ENCODE data around the gene TBC1D22A. TPM values are rescaled to one million over a fixed set of nuclear protein-coding genes. Genes with fewer than 3 reads are reported as not detected.

Gene TBC1D22A
- total and polyA plus RNA-seq, 11 donors, result 9.4 to 30.7 (median 18.6) TPM

DNA sequence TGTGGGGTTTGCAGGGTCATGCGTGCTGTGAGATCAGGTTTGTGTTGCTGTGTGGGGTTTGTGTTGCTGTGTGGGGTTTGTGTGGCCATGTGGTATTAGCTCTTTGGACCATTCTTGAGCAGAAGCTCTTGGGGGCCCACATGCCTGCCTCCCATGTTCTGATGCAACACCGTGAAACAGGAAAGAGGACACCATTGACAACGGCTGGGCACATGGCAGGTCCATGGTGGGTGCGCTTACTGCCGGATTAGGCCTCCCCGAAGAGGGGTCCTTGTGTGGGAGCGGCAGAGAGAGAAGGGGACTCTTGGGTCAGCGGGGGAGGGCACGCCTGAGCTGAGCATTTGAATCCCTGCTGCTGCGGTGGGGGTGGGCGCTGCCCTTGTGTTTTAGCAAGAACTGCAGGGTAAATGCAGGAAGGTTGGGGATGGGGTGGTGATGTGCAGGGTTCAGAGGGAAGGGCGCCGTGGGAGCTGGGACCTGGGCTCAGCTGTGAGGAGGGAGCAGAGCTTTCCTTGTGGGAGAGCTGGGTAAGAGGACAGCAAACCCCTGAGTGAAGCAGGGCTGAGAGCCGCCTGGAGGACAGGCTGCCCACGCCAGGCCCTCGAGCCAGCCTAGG, 361.5 kb downstream of the TBC1D22A start:
- Histone ChIP-seq H3K4me3 (no peak overlapping the region), H3K9me3 (no peaks in the 10 kb centered on the region), H3K4me1 (no peaks in the 10 kb centered on the region), H3K27me3 (no peaks in the 10 kb centered on the region), H3K36me3 (no peaks in the 10 kb centered on the region), H3K27ac (no peak overlapping the region)
- intact Hi-C loops (cut with DNase I), result no loop called here
- DNase-seq (peak in 1 of 5 donors; percentile 38), ATAC-seq (no peak)
- no peak for TF ChIP-seq CTCF (IDR thresholded peaks at IDR 0.05)
- no peak for TF ChIP-seq POLR2A (IDR thresholded peaks at IDR 0.05)
- WGBS, 4 donors, result 92 to 96% (median 96%) methylated on average over 16 of the region's 16 CpGs

DNA sequence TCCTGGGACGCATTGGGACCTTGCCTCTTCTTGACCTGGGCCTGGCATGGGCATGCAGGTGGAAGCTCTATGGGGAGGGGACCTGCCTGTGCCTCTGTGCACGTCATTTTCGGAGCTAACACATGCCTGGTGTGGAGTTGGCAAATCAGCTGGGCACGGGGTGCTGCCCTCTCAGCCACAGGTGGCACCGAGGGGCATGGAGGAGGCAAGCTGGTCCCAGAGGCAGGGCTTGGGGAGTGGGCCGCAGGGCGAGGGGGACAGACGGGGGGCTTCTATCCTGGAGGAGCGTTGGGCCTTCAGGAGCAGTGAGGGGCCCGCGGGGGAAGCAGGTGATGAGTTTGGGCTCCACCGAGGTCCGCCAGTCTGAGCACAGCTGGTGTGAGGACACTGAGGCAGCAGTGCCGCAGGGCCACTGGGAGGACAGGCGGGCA, 362.0 kb downstream of the TBC1D22A start:
- TF ChIP-seq POLR2A (IDR thresholded peaks at IDR 0.05) (no peak), CTCF (IDR thresholded peaks at IDR 0.05) (no peak)
- Histone ChIP-seq H3K27ac (no peak overlapping the region), H3K36me3 (no peaks in the 10 kb centered on the region), H3K4me1 (no peaks in the 10 kb centered on the region), H3K27me3 (no peaks in the 10 kb centered on the region), H3K9me3 (no peaks in the 10 kb centered on the region), H3K4me3 (no peak overlapping the region)
- DNase-seq (no peak), ATAC-seq (no peak)
- intact Hi-C loops (cut with DNase I), result no loop called here
- 93 to 97% (median 96%) methylated on average over 12 to 15 of the region's 15 CpGs for WGBS, 4 donors

GRCh38 chr22:47124961-47125360, 362.5 kb downstream of the TBC1D22A start:
- ATAC-seq (no peak), DNase-seq (peak in 1 of 5 donors; percentile 49)
- intact Hi-C loops (cut with DNase I), result no loop called here
- no peaks in the 10 kb centered on the region for H3K27me3 ChIP-seq
- no peaks in the 10 kb centered on the region for H3K4me1 ChIP-seq
- WGBS, 4 donors, result 85 to 95% (median 92%) methylated on average over 14 of the region's 14 CpGs
- H3K4me3 ChIP-seq, result no peak overlapping the region
- TF ChIP-seq CTCF (IDR thresholded peaks at IDR 0.05) (no peak), POLR2A (IDR thresholded peaks at IDR 0.05) (no peak)
- no peaks in the 10 kb centered on the region for H3K9me3 ChIP-seq
- no peaks in the 10 kb centered on the region for H3K36me3 ChIP-seq
- H3K27ac ChIP-seq, result no peak overlapping the region

GRCh38 chr22:47125603-47126002, 363.2 kb downstream of the TBC1D22A start:
- no peaks in the 10 kb centered on the region for H3K36me3 ChIP-seq
- H3K27me3 ChIP-seq, result no peaks in the 10 kb centered on the region
- H3K9me3 ChIP-seq, result no peaks in the 10 kb centered on the region
- no peak for TF ChIP-seq CTCF (IDR thresholded peaks at IDR 0.05)
- TF ChIP-seq POLR2A (IDR thresholded peaks at IDR 0.05), result no peak
- H3K4me1 ChIP-seq, result no peaks in the 10 kb centered on the region
- H3K27ac ChIP-seq, result no peak overlapping the region
- 82 to 91% (median 88%) methylated on average over 5 of the region's 5 CpGs for WGBS, 4 donors
- ATAC-seq (no peak), DNase-seq (peak in 1 of 5 donors; percentile 48)
- H3K4me3 ChIP-seq, result no peak overlapping the region
- intact Hi-C loops (cut with DNase I), result no loop called here

Data from heart left ventricle (tissue), 16 donors.